G401 (cell line): ENCODE data around the gene PRKAG2. TPM values are rescaled to one million over a fixed set of nuclear protein-coding genes. Genes with fewer than 3 reads are reported as not detected.

Source experiments
- DNase-seq: peaks from one replicate; pipeline ENCODE4 v3.0.0-alpha.2; 2015; ENCODE audit warnings: low spot score
- in situ Hi-C: cut with HindIII; loops from 2 replicates; pipeline ENCODE4 v1.10.0; 2016; ENCODE audit warnings: low sequenced_read_pairs, mixed read lengths
- total RNA-seq: library from RNA; depleted of rRNA; stranded (reverse); fragments of >200 nt; shearing (Covaris generic); gene quantifications from 2 replicates; pipeline ENCODE4 v1.2.3, GENCODE V29; 2014

Gene PRKAG2
- total RNA-seq, 1 experiment from 2014 or later = 92.4 TPM

GRCh38 chr7:151700586-151701165 lies 176.2 kb downstream of the PRKAG2 start:
- in situ Hi-C loops = no loop called here
- no peak for DNase-seq

GRCh38 chr7:151699928-151700319 lies 177.0 kb downstream of the PRKAG2 start:
- no peak for DNase-seq

DNA sequence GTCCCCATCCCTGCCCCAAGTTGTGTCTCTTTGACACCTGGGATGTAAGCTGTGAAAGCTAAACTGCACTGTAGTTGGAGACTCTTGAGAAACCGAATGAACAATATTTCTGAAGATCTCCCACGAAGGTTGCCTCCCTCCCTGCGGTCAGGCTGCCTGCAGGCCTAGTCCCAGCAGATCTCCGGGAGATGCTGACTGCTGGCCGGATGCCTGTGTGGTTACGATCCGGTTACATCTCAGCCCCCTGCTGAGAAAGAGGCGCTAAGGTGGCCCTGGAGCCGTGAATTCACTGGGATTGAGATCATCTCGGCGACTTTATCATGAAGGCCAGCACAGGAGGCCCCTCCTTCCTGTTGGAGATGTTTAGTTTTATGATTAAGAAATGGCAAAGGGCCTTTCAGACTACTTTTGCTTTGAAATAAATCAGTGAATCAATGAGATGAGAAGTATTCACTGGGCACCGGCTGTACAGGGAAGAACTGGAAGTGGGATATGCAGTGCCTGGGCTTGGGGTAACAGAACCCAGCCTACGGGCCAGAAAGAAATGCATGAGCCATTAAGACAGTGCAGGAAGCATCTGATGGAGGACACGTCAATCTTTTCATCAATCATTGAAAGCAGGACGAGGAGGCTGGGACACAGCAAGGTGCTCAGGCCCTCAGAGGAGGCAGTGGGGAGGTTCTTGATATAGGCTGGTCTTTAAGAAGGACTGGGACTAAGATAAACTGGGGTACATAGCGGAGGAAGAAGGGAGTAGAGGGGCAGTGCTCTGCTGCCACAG lies 177.6 kb downstream of the PRKAG2 start:
- in situ Hi-C loops = no loop called here
- no peak for DNase-seq

More at GRCh38 chr7:151699928-151700319, 177.0 kb downstream of the PRKAG2 start:
- in situ Hi-C loops = no loop called here

DNA sequence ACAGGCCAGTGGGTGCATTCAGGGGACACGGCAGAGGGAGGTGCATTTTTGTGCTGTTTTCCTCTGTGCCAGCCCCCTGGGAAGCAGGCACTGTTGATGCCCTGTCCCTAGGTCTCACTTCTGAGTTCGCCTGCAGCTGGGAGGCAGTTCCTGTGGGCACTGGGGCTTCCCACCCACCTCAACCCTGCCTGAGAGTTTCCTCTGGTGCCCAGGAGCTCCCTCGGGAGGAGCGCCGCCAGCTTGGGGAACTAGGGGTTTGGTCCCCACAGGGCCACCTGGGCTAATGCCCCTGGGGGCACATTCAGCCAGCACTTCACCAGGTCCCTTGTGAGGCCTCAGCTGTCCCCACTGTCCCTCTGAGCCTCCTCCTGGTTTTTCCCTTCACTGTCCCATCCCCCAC lies 179.0 kb downstream of the PRKAG2 start:
- DNase-seq = no peak
- in situ Hi-C loops = no loop called here

GRCh38 chr7:151697515-151697895 lies 179.4 kb downstream of the PRKAG2 start:
- in situ Hi-C loops = no loop called here

GRCh38 chr7:151696721-151697514 lies 180.0 kb downstream of the PRKAG2 start:
- in situ Hi-C loops = no loop called here
- DNase-seq = peak; percentile 69

More at GRCh38 chr7:151697515-151697895, 179.4 kb downstream of the PRKAG2 start:
- DNase-seq = no peak

GRCh38 chr7:151695951-151696541 lies 180.9 kb downstream of the PRKAG2 start:
- in situ Hi-C loops = no loop called here
- peak; percentile 44 for DNase-seq

DNA sequence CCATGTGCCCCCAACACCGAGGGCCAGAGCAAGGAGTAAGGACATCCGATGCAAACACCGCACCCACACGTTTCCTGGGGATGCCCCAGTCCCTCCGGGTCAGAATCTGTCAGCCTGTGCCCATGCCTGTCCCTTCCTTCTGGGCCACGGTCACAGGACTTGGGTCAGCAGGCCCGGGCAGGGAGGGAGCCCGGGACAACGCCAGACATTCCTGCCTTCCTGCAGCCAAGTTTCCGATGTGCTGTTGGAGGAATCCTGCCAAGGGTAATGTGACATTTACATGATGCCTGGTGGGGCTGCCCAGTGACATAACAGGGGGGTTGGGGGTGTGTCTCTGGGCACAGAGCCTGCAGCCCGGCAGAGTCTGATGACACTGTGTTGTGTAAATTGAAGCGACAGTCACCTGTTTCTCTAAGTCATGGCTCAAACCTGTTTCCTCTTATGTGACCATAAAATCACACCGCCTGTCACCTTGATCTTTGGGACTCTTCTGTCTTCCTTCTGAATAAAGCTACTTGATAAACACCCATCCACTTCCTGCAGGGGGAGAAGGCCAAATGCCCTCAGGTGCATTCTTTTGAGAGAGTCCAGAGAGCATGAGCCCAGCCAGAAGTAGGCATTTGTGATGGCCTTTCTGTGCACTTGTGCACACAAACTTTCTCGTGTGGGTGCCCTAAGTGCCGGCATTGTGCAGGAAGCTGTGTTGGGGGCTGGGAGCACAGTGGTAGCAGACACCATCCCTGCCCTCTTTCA lies 181.9 kb downstream of the PRKAG2 start:
- in situ Hi-C loops = no loop called here
- no peak for DNase-seq

GRCh38 chr7:151694441-151694827 lies 182.5 kb downstream of the PRKAG2 start:
- in situ Hi-C loops = no loop called here
- DNase-seq = no peak

- no peak for DNase-seq
- in situ Hi-C loops = no loop called here
Observed at GRCh38 chr7:151693140-151693539, 183.8 kb downstream of the PRKAG2 start.

DNA sequence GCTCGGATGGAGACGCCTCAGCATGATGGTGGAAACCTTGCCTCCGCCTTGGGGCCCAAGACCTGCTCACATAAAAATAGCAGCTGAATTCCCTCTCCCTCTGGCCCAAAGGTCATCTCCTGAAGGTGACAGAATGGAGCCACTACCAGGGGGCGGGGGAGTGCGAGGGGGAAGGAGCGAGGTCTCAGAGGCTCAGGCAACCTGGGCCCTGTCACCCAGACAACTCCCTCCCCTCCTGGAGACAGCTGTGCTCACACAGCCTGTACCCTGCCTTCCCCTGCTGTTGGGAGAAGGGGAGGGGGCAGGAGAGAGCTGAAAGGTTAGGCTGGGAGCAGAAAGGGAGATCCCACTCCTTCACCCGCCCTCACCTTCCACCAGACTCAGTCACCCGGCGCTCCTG lies 184.2 kb downstream of the PRKAG2 start:
- DNase-seq = no peak
- in situ Hi-C loops = no loop called here

GRCh38 chr7:151691449-151691848 lies 185.5 kb downstream of the PRKAG2 start:
- in situ Hi-C loops = no loop called here
- no peak for DNase-seq

DNA sequence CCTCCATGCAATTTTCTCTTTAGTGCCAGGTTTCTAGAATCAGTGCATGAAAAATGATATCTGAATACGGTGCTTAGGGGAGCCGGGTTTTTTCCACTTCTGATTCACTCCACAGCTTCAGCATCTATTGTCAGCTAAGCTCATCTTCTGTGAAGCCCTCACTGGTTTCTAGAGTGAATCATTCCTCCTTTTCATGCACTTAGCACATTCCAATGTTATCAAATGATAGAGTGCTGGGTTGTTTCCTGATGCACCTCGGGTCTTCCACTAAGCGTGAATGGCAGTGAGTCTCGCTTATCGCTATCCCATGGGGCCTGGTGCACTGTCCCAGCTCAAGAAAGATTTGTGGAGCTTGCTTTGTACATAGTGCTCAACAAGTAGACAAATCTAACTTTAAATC lies 186.3 kb downstream of the PRKAG2 start:
- no peak for DNase-seq
- in situ Hi-C loops = no loop called here

DNA sequence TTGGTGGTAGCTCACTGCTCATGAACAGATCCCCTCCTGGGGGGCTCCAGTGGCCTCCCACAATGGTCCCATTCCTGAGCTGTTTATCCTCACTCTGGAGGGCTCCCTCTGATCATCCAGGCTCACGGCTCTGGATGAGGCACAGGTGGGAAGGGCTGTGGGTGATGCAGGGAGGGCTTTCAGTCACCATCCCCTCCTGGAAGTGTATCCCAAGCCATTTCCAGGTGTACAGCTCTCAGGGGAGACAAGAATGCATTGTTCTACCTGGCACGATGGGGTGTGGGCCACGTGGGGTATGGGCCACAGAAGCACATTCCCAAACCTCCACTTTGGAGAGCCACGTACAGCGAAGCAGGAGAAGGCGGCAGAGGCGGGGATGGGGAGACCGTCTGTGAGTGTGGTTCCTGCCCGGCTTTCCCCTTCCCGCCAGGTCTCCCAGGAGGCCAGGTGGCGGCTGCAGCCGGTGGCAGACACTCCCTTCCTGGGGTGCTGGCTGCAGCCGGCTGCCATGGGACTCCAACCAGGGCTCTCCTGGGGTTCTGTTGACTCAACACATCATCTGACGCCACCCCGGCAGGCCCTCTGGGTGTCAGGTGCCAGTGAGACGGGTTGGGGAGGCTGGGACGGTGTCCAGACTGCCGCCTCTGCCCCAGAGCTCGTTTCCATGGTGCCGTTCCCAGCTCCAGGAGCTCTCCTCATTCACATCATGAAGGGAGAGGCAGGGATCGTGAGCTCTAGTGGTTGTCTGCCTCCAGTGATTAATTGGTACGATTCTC lies 187.5 kb downstream of the PRKAG2 start:
- peak; percentile 48 for DNase-seq
- in situ Hi-C loops = no loop called here

DNA sequence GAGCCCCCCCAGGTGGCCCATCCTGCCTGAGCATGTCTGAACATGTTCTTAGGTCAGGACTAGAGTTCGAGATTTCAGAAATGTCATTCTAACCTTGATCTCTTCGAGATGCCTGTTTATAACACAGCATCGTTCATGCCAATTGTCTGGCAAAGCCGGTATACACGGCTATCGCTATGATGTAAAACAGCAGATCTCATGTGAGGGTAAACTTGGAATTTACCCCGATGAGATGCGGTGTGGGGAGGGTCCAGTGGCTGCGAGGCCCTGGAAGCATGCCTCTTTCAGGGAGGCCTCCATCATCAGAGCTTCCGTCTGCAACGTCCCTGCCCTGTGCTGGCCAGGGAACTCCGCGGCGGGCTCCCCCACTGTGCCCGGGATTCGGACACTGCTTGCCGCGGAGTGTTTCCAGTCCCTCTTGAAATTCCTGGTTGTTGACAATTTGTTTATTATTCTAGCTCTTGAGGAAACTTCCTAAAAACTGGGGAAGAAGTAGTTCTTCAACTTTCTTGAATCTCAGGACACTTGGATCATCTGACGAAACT lies 188.6 kb downstream of the PRKAG2 start:
- in situ Hi-C loops = no loop called here
- DNase-seq = no peak

GRCh38 chr7:151687523-151688235 lies 189.2 kb downstream of the PRKAG2 start:
- in situ Hi-C loops = no loop called here

DNA sequence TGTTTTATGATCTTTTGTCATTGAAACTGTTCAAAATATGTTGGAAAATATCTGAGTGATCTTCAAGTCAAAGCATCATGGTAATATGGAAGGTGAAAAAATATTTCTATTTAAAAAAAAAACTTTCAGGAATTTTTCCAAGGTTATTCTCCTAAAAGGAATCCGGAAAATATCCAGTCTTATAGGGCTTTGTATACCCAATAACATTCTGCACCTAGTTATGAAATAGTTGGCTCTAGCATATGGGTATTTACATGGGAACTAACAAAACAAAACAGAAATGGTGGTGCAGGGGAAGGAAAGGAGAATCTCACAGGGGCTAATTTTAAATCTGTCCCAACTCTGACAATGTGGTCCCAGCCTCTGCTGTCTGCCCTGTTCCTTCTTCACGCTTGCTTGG lies 190.1 kb downstream of the PRKAG2 start:
- DNase-seq = no peak
- in situ Hi-C loops = no loop called here

More at GRCh38 chr7:151687523-151688235, 189.2 kb downstream of the PRKAG2 start:
- no peak for DNase-seq
